Stromal cell of bone marrow (primary cell): ENCODE measurements around the gene GRM3.
"Not testable (repeated sequence)": the region's sequence is repeated elsewhere in the genome, so short reads cannot be mapped to it uniquely, and the experiment has no call there.

ENCODE experiments used
- DNase-seq: peaks from one replicate; pipeline ENCODE4 v3.0.0-alpha.2; 2012; ENCODE audit warnings: low read depth

GRM3 gene

DNA sequence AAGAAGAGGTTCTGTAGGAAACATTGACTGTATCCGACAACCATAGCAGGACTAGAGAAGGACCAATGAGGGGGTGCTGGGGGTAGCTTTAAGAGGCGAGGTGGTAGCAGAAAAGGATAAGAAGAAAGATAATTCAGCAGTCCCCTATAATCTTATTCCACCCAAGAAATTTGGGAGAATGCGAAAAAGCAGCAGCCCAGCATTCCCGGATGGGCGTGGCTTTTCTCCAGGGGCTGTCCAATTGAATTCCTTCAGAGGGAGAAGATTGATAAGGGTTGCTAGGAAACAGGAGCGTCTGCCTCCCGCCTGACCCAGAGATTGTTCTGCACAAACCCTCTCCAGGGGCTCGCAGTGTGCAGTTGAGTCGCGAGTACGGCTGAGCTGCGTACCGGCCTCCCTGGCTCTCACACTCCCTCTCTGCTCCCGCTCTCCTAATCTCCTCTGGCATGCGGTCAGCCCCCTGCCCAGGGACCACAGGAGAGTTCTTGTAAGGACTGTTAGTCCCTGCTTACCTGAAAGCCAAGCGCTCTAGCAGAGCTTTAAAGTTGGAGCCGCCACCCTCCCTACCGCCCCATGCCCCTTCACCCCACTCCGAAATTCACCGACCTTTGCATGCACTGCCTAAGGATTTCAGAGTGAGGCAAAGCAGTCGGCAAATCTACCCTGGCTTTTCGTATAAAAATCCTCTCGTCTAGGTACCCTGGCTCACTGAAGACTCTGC, at the start of gene GRM3:
Gene GRM3 (plus strand): TSS at position 349 of the 721 bp plus-strand sequence. CDS start 121,237 bp downstream, outside the sequence.
- no peak for DNase-seq

DNA sequence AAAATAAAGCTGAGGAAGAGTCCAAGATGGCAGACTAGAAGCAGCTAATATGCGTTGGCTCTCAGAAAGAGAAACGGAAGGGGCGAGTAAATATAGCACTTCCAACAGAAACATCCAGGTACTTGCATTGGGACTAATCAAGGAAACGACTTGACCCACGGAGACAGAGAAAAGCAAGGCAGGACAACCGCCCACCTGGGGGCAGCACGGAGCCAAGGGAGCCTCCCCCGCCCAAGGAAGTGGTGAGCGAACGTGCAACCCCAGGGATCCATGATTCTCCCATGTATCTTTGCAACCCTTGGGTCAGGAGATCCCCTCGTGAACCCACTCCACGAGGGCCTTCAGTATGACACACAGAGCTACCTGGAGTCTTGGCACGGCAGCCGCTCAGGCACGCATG, 45.4 kb upstream of the GRM3 start:
- no peak for DNase-seq

DNA sequence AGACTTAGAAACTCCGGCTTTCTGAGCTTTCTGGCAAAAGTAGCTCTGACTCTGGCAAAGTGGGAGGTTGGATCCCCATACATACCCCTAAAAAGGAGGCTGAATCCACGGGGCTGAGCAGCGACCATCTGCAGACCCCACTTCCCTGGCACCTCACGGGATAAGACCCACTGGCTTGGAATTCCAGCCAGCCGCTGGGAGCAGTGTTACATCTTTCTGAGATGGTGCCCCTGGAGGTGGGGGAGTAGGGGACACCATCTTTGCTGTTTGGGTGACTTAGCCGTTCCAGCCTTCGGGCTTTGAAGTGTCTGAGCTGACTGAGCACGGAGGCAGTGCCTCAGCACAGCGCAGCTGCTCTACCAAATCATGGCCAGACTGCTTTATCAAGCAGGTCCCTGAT, 45.0 kb upstream of the GRM3 start:
- no peak for DNase-seq

DNA sequence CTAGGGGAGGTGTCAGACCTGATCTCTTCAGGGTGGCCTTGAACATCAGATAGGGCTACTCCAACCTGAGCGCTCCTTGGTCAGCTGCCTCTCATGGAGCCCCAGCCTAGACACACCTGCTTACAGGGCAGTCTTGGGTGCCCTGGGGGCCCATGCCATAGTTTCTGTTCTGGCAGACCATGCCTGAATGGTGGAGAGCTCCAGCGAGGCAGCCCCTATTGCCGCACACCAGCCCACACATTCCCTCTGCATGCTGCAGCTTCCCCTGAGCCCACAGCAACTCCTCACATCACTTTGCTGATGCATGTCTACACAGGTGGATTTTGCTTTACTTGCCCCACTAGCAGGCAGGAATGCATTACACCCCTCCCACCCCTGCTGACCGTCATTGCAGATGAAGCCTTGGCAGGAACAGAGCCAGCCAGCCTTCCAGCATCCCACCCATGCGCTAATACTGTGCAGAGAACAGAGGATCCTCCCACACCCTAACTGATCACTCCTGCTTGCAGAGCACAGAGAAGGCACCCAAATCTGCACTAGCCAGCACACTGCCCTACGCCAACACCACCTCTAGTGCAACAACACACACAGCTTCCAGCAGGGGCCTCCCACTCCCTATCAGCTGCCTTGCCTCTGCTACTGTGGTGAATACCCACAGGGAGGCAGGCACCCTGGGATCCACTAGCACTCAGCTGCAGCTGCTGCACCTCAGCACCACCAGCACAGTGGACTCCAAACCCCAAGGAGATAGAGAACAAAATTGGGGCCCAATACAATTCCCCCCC, 43.0 kb upstream of the GRM3 start:
- DNase-seq: no peak

DNA sequence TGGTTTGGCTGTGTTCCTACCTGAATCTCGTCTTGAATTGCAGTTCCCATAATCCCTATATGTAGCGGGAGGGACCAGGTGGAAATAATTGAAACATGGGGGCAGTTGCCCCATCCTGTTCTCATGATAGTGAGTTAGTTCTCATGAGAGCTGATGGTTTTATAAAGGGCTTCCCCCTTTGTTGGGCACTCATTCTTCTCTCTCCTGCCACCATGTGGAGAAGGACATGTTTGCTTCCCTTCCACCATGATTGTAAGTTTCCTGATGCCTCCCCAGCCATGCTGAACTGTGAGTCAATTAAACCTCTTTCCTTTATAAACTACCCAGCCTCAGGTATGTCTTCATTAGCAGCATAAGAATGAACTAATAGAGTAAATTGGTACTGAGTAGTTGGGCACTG, 28.0 kb upstream of the GRM3 start:
- DNase-seq: not testable (repeated sequence)

DNA sequence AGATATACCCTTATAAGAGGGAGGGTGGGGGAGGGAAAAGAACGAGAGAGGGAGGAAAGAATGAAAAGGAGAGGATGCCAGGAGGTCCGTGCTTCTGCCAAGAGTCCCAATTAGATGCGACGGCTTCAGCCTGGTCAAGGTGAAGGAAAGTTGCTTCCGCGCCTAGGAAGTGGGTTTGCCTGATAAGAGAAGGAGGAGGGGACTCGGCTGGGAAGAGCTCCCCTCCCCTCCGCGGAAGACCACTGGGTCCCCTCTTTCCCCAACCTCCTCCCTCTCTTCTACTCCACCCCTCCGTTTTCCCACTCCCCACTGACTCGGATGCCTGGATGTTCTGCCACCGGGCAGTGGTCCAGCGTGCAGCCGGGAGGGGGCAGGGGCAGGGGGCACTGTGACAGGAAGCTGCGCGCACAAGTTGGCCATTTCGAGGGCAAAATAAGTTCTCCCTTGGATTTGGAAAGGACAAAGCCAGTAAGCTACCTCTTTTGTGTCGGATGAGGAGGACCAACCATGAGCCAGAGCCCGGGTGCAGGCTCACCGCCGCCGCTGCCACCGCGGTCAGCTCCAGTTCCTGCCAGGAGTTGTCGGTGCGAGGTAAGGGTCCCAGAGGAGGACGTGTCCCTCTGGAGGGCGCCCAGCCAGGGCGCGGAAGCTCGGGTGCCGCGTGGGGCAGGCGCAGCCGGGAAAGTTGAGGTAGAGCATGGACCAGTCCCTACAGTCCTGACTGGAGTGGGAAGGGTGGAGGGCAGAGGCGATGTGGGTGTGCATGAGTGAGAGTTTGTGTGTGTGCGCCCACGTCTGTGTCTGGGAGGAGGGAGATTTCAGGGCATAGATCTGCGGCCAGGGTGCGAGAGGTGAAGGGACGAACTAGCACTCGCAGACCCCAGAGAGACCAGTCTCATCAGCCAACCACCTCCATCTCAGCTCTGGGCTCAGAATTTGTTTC, 844 bp downstream of the GRM3 start:
- no peak for DNase-seq

DNA sequence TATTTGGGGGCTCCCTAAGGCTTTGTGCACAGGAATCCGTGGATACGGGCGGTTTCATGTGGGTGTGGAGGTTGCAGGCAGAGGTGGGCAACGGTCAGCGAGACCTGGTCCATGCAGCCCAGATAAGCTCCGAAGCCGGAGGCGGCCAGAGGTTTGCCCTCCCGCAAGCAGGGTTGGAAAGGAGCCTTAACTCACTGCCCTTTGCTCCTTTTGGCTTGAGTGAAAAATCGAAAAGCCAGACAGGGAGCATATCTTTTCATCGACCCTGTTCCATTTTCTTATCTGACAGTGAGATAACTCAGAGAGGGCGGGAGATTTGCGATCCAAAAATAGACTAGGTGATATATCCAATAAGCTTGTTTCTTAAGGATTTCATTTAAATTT, 1.5 kb downstream of the GRM3 start:
- DNase-seq: no peak

DNA sequence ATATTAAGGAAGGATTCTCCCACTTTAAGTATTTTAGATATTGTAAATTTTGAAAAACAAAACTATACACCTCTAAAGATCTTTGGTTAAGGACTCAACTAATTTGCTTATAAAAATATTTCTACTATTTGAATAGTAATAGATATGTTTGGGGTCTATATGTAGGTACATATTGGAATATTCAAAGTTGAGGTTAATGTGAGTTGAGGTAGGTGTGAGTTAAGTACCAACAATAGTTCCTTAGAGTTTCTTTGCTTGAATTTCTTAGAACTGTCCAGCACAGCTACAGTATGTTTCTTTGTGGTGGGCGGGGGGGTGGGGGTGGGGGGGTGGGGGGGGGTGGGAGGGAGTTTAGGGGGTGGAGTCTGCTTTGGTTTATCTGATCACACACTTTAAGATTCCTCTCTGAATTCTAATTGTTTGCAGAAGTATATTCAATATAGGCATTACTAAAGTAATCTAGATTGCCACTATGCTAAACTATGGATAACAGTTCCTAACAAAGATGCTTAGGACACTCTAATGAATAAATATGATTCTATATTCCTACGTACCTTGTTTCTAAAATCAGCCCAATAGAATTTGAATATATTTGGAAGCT, 2.1 kb downstream of the GRM3 start:
- no peak for DNase-seq

DNA sequence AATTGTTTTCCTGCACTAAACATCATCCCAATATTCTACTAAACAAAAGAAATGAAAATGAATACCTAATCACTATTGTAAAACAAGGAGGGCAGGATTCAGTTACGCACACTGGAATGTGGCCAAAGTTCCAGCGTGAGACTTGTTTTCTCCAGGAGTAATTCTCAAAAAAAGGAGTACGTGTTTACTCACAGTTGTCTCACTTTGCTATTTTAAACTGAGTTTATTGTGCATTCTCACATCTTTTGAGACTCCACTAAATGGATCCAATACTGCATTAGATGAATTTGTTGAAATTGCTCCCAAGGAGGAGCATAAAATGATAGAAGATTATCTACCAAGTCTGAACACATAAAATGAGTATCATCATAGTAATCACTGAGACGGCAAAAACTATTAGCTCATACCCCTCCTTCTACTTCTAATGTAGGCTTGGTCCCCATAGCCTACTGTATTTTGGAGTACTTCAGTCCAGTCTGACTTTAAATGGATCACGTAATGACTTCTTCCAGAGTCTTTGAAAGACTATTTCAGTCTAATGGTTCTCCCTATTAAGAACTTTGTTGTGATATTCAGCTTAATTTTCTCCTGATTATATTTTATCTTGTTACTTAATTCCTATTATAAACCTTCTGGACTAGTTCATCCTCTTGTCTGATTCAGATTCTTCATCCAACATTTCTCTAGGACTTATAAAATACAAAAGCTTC, 3.8 kb downstream of the GRM3 start:
- DNase-seq: no peak

DNA sequence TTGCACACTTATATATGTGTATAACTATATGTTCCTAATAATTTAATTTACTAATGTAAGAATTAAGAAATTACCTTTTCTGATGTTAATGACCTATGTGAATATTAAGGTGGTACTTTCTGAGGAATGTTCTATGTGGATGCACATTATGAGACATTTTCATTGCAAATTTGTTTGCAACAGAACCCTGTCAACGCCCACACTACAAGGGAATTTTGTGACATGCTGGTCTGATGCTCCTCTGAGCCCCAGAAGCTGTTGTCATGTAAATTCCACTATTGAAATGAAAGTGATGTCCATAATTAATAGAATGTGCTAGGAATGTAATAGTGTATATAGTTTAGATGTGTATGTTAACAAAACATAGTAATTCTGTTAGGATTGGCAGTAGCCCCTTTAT, 4.5 kb downstream of the GRM3 start:
- DNase-seq: no peak

DNA sequence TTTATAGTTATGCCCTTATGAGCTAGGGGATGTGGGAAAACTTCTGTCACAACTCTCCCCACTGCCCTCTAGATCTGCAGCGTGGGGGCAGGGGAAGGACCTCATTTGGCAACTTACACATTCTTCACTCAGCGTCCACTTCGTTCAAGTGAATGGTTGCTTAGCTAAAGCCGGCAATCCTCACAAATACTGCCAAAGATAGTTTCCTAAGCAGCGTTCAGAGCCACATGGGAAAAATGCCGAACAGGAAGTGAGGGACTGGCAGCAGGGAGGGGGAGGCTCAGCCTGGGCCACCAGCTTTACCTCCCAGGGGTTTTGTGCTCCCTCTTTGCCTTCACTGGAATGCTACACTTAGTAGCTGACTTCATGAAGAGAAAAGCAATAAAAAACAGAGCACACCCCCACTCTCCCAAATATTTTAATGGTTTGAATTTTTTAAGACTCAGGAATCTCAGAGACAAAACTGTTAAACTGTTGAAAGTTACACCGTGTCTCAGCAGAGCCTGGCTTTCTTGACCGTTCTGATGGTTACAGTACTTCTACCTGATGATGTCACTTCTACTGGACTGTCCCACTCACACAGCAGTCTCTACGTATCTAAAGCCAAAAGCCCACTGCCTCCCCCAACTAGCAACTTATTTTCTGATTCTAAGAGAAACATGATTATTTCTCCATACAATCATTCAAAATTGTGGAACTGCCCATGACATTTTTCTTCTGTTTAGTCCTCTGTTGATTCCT, 10.4 kb downstream of the GRM3 start:
- DNase-seq: no peak

DNA sequence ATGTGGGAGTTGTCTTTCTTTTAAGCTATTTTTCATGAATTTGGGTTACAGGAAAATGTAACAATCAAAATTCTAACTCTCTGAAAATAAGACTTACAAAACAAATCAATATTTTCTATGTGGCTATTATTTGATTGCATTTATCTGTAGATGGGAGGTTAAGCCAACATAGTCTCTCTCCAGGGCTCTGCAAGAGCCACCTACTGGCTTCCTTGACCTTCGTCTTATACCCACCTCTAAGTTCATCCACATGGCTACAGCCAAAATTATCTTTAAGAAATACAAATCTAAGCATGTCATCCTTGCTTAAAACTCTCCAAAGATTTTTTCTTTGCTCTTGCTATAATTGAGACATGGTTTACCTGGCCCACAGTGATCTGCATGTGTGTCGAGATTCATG, 14.2 kb downstream of the GRM3 start:
- DNase-seq: no peak

DNA sequence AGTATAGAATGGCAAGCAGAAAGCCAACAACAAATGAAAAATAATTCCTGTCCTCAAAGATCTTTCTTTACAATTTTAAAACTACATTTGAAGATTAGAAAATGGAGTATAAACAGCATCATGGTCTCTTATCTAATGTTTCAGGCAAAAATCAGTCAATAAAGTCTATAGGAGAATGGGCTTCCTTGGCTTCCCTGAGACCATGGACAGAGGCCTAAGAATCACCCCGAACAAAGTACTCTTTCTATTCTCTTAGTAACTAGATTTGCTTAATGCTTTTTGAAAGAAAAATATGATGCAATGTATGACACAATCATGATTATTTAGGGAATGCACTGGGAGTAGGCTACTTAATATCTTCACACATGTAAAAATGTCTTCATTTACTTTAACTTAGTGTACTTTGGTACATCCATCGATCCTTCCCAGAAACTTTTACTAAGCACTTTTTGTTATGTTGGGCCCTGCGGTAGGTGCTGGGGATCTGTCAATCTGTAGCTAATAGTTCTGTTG, 17.3 kb downstream of the GRM3 start:
- no peak for DNase-seq

DNA sequence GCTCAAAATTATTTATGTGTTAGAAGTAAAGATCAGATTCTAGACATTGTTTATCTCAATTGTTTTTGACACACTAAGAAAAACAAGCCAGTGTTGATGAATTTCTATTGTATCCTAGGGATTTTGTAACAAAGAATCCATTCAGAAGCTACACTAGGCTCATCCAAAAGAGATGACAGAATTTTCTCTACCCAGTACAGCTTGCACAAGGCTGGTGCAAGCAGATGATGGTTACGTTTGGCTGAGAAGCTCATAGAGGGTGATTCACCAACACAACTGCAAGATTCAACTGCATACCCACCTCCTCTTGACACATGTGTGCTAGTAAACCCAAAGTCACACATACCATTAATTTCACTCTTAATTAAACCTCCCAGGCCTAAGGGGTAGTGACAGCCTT, 20.8 kb downstream of the GRM3 start:
- no peak for DNase-seq

DNA sequence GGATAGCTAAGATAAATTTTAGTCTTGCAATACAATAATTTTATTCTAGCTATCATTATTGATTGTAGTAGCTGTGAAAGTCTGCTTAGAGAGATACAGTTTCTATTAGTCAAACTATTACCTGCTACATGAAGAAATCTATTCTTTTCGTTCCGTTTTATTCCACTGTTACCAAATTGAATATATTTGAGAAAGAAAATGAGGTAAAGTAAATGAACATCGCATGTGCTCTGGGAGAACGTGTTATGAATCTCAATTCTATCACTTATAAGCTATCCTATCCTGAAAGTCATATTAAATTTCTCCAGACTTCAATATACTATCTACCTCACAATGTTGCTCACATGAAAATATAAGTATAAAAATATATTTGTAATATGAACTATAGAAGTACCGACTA, 21.3 kb downstream of the GRM3 start:
- DNase-seq: no peak

DNA sequence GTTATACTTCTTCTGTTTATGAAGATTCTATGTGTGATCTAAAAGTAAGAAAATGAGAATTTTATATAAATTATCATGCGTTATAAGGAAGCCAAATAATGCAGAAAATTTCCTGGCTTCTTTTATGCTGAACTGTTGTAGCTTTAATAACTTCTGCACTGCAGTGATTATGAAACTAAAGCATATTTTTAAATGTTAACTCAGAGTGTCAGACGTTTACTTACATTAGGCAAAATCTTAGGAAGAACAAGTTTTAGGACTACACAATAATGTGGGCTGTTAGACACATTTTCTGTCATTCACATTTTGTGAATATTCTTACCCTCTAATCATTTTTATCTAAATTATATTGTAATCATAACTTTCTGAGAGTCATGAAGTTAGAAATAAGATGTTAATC, 22.0 kb downstream of the GRM3 start:
- no peak for DNase-seq

DNA sequence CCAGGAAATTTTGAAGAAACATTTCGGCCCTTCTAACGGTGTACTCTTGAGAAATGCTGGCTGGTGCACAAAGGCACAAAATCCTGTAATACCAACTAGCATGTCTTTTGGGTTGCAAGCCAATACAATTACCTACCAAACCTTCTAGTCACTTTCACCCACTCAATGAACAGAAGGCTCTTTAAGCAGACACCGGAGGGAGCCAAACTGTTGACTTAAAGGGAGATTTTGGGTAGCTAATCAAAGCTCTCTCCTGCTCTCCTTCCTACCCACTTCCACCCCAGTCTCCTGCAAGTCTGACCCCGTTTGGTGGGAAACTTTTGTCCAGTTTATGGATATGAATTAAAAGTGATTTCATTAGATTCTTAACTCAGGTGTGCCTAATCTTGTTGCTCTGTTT, 24.0 kb downstream of the GRM3 start:
- no peak for DNase-seq

DNA sequence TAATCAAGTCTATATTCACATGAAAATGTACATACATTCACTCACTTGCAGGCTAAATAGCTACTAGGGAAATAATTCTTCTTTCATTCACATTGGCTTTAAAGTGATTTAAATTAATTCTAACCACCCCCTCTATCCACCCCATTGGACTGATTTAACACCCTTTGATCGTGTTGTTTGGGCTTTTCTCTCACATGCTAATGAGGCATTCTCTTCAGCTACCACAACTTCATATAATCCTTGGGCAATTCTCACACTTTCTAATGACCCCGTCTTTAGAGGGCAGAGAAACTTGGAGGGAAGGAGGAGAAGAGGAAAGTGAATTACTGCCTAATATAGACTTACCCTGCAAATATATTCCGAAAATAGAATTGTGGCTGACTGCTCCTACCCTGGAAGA, 24.6 kb downstream of the GRM3 start:
- no peak for DNase-seq

DNA sequence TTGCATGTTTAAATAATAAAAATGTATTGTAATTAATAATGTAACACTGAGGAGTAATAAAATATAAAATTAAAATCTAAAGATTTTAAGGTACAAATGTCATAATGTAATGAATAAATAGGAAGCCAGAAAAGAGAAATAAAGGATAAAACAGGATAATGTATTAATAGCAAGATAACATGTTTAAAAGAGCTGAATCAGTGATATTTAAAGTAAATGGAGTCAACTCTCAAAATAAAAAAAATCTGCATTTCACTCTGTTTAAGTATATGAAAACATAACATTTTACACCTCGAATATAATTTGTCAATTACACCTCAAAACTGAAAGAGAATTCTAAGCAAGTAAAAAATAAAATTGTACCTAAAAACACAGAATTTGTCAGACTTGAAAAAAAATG, 44.1 kb downstream of the GRM3 start:
- no peak for DNase-seq

DNA sequence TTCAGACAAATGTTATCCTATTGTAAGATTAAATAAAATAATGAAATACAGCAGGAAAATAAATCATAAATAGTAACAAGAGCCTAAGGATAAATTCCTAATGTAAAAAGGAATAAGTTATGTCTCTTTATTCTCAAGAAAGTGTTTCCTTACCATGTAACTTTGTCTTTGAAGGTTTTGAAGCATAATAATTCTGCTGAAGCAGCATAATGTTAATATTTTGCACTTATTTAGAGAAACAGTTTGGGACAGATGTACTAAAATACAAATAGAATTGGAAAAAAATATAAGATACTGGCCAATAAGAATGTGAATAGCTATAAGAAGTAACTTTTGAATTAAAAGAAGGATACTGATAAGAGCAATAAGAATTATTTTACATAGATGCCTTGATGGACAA, 45.7 kb downstream of the GRM3 start:
- no peak for DNase-seq

DNA sequence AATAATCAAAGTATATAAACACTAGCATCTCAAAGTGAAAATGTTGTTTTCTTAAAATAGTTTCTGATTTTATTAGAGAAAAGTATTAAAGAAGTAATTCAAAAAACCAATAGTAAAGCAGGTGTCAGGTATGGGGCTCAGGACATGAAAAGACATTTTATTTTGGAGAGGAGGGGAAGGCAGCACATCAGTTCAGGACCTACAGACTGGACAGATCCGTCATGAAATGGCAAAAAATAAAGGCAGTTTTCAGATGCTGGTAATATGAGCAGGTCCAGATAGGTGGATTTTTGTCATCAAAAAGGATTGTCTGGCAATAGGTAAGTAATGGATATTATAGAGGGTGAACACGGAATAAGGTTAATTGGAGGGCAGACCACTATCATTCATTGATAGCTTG, 49.0 kb downstream of the GRM3 start:
- no peak for DNase-seq
